Endothelial cell of umbilical vein (primary cell): ENCODE data around the gene ZNF670. TPM values are rescaled to one million over a fixed set of nuclear protein-coding genes. Genes with fewer than 3 reads are reported as not detected.

Source experiments
- BruUV-seq: library from RNA; stranded (reverse); fragments of 400-500 nt; replicated peaks from 2 replicates; lab custom pipeline; 2021; lab: Mats Ljungman, UMichigan
- CTCF ChIA-PET: fragments of 300-600, 350-600 bp; sonication (Branson Sonifier 250); formaldehyde crosslinking; loops from one replicate; lab custom pipeline; 2021; ENCODE audit warnings: antibody characterized with exemption, inconsistent platforms; lab: Charles Lee
- POLR2A ChIA-PET: fragments of 300-600, 350-600 bp; sonication (Branson Sonifier 250); formaldehyde crosslinking; loops from one replicate; lab custom pipeline; 2021; ENCODE audit warnings: antibody characterized with exemption, inconsistent platforms; lab: Charles Lee
- DNase-seq: peaks from one replicate; pipeline ENCODE4 v3.0.0-alpha.2; 2011; ENCODE audit warnings: low read depth, low spot score
- FAIRE-seq: peaks from 2 replicates; lab custom pipeline; 2011; peaks lifted over from hg19 to GRCh38; lab: Jason Lieb, UNC
- H2AFZ ChIP-seq: 2 replicates; pipeline ENCODE4 v1.6.0; 2012; ENCODE audit warnings: low read depth, low read length, control low read depth, inconsistent platforms
- H3K27ac ChIP-seq: 2 replicates; pipeline ENCODE4 v1.5.1; 2011; ENCODE audit warnings: low read depth, mild to moderate bottlenecking, control low read depth, low read length, moderate library complexity; ENCODE audit not compliant: insufficient read depth
- H3K27me3 ChIP-seq, 2 experiments: 2 replicates each; pipeline versions ENCODE4 v1.6.0 to v1.6.1; 2011; ENCODE audit warnings: low read length in 2 of 2, mixed read lengths in 1 of 2; ENCODE audit not compliant: control insufficient read depth in 2 of 2, insufficient read depth in 2 of 2
- H3K36me3 ChIP-seq, 2 experiments: 2 replicates in 1 of 2; 3 replicates in 1 of 2; pipeline ENCODE4 v1.5.1; 2011; ENCODE audit warnings: low read length in 2 of 2, mild to moderate bottlenecking in 1 of 2, moderate library complexity in 1 of 2; ENCODE audit not compliant: control insufficient read depth in 2 of 2, insufficient read depth in 2 of 2; ENCODE audit errors: extremely low read depth in 1 of 2
- H3K4me1 ChIP-seq: 3 replicates; pipeline ENCODE4 v1.5.1; 2011; ENCODE audit warnings: mild to moderate bottlenecking, low read length; ENCODE audit not compliant: control insufficient read depth, insufficient read depth; ENCODE audit errors: extremely low read depth
- H3K4me2 ChIP-seq: 2 replicates; pipeline ENCODE4 v1.6.1; 2011; ENCODE audit warnings: low read length, control low read depth, mixed read lengths; ENCODE audit not compliant: insufficient read depth
- H3K4me3 ChIP-seq, 3 experiments: fragments of 200-600 bp in 1 of 3; sonication (generic), shearing (Covaris generic) in 1 of 3; replicated peaks in 1 of 3; 2 replicates each; pipeline ENCODE4 v1.5.1; 2011 to 2016; ENCODE audit warnings: control low read depth in 3 of 3, low read length in 3 of 3, mild to moderate bottlenecking in 2 of 3, inconsistent platforms in 1 of 3, low read depth in 1 of 3, moderate library complexity in 1 of 3; ENCODE audit not compliant: insufficient read depth in 1 of 3
- H3K79me2 ChIP-seq: 2 replicates; pipeline ENCODE4 v1.6.0; 2012; ENCODE audit warnings: low read length, inconsistent platforms; ENCODE audit not compliant: control insufficient read depth, insufficient read depth
- H3K9ac ChIP-seq: replicated peaks from 2 replicates; pipeline ENCODE3; 2011; ENCODE audit warnings: low read length, control low read depth; ENCODE audit not compliant: insufficient read depth; ENCODE audit errors: extremely low read depth
- H3K9me1 ChIP-seq: replicated peaks from 3 replicates; pipeline ENCODE4 v1.6.0; 2011; ENCODE audit warnings: mild to moderate bottlenecking, low read length; ENCODE audit not compliant: control insufficient read depth, insufficient read depth; ENCODE audit errors: extremely low read depth
- H3K9me3 ChIP-seq: replicated peaks from 2 replicates; pipeline ENCODE4 v1.5.1; 2012; ENCODE audit warnings: low read length, inconsistent platforms; ENCODE audit not compliant: control insufficient read depth, insufficient read depth
- H4K20me1 ChIP-seq: replicated peaks from 2 replicates; pipeline ENCODE3; 2011; ENCODE audit warnings: mild to moderate bottlenecking, low read length; ENCODE audit not compliant: control insufficient read depth, insufficient read depth; ENCODE audit errors: extremely low read depth
- CTCF ChIP-seq, 2 donors: IDR thresholded peaks; 1 replicate in 1 of 2; 2 replicates in 1 of 2; pipeline ENCODE4 v1.5.1; 2011; ENCODE audit warnings: low read length in 2 of 2, mild to moderate bottlenecking in 2 of 2, moderate library complexity in 2 of 2, control low read depth in 1 of 2, inconsistent platforms in 1 of 2, low read depth in 1 of 2; ENCODE audit not compliant: insufficient read depth in 1 of 2; ENCODE audit errors: extremely low read depth in 1 of 2
- EZH2 ChIP-seq: IDR thresholded peaks from 2 replicates; pipeline ENCODE4 v1.6.1; 2012; ENCODE audit warnings: borderline replicate concordance, low read depth, mild to moderate bottlenecking, moderate library complexity, low read length, inconsistent platforms; ENCODE audit not compliant: severe bottlenecking
- FOS ChIP-seq: IDR thresholded peaks from 2 replicates; pipeline ENCODE4 v1.6.1; 2011; ENCODE audit warnings: mild to moderate bottlenecking, low read length, moderate library complexity, borderline replicate concordance; ENCODE audit not compliant: insufficient read depth
- GATA2 ChIP-seq: IDR thresholded peaks from 2 replicates; pipeline ENCODE4 v1.7.0; 2011; ENCODE audit warnings: low read depth, mild to moderate bottlenecking, moderate library complexity, mixed read lengths, low read length; ENCODE audit not compliant: insufficient read length, insufficient read depth
- JUN ChIP-seq: IDR thresholded peaks from 2 replicates; pipeline ENCODE4 v1.6.1; 2011; ENCODE audit warnings: borderline replicate concordance, low read depth; ENCODE audit not compliant: insufficient read length, insufficient read depth
- MAX ChIP-seq: IDR thresholded peaks from 2 replicates; pipeline ENCODE4 v1.6.1; 2011; ENCODE audit not compliant: insufficient read depth, insufficient read length
- MYC ChIP-seq: IDR thresholded peaks from one replicate; pipeline ENCODE4 v1.6.1; 2011; ENCODE audit warnings: mild to moderate bottlenecking, low read depth, low read length
- POLR2A ChIP-seq: IDR thresholded peaks from 2 replicates; pipeline ENCODE4 v1.6.1; 2012; ENCODE audit warnings: low read depth, mild to moderate bottlenecking, control low read depth, low read length
- POLR2AphosphoS5 ChIP-seq: IDR thresholded peaks from 2 replicates; pipeline ENCODE4 v1.6.1; 2012; ENCODE audit warnings: low read depth, mild to moderate bottlenecking, control low read depth, low read length, moderate library complexity; ENCODE audit not compliant: insufficient read depth
- dilution Hi-C: fragments of 300-500 bp; cut with MboI; formaldehyde crosslinking; loops from one replicate; pipeline ENCODE4 v1.15.0; 2019; ENCODE audit warnings: low sequenced_read_pairs; ENCODE audit not compliant: extremely low pct_ligation_motif_present
- intact Hi-C: fragments of 100-400 bp; cut with micrococcal nuclease; formaldehyde crosslinking; loops from one replicate; pipeline ENCODE4 v1.10.0; 2022
- polyA plus RNA-seq, 4 experiments: library from polyadenylated mRNA; depleted of rRNA in 3 of 4; stranded (reverse) in 3 of 4; unstranded in 1 of 4; fragments of >200 nt; gene quantifications; 2 replicates each; pipeline versions ENCODE4 v1.2.1 to v1.2.3, GENCODE V29; 2011 to 2012; ENCODE audit warnings: missing spikeins in 1 of 4
- total RNA-seq: library from RNA; stranded (reverse); gene quantifications from 2 replicates; pipeline ENCODE4 v1.2.3, GENCODE V29; 2021

The ZNF670 gene
- total and polyA plus RNA-seq, 2 donors (not counting 3 experiments of a cell fraction or from before 2014, with no cell fraction given): 1.3 to 5.2 TPM

GRCh38 chr1:247077213-247077612 is 1.4 kb downstream of the ZNF670 start:
- intact Hi-C loops: no loop called here
- dilution Hi-C loops: no loop called here

More at GRCh38 chr1:247077213-247077612, 1.4 kb downstream of the ZNF670 start:
- Histone ChIP-seq H3K9me3 (no peaks in the 10 kb centered on the region), H3K4me2 (peak overlapping the region; percentile 97), H3K9me1 (no peaks in the 10 kb centered on the region), H3K27me3 (no peaks in the 10 kb centered on the region), H3K4me1 (peaks cover 16% of the 10 kb centered on the region), H4K20me1 (peaks cover 2% of the 10 kb centered on the region), H3K4me3 (peak overlapping the region in 1 of 3 experiments; percentile 90), H3K27ac (no peak overlapping the region), H3K79me2 (peaks cover 40% of the 10 kb centered on the region), H2AFZ (no peak overlapping the region), H3K36me3 (no peaks in the 10 kb centered on the region), H3K9ac (peak overlapping the region; percentile 83)
- ChIA-PET POLR2A (no interaction called here), CTCF (no interaction called here)
- no peak for FAIRE-seq
- BruUV-seq: no TSS peak
- peak; percentile 7 for DNase-seq
- no peak for TF ChIP-seq MAX
- no peak for TF ChIP-seq CTCF (IDR thresholded peaks at IDR 0.05; ENCODE audit: extremely low read depth in 1 of 2, insufficient read depth in 1 of 2, low read depth in 1 of 2, low read length in 2 of 2)
- TF ChIP-seq FOS: no peak
- TF ChIP-seq GATA2: no peak
- no peak for TF ChIP-seq EZH2
- no peak for TF ChIP-seq MYC
- no peak for TF ChIP-seq POLR2AphosphoS5
- no peak for TF ChIP-seq POLR2A
- no peak for TF ChIP-seq JUN
